GM12874 (cell line): ENCODE data around the gene RNF207.

ENCODE experiments used
- TF ChIP-seq, protein P1 (sequence below): IDR thresholded peaks from 2 replicates; pipeline ENCODE4 v1.5.1; 2011; ENCODE audit warnings: low read depth, mild to moderate bottlenecking, control low read depth, low read length, moderate library complexity; ENCODE audit not compliant: insufficient read depth

Gene RNF207

DNA sequence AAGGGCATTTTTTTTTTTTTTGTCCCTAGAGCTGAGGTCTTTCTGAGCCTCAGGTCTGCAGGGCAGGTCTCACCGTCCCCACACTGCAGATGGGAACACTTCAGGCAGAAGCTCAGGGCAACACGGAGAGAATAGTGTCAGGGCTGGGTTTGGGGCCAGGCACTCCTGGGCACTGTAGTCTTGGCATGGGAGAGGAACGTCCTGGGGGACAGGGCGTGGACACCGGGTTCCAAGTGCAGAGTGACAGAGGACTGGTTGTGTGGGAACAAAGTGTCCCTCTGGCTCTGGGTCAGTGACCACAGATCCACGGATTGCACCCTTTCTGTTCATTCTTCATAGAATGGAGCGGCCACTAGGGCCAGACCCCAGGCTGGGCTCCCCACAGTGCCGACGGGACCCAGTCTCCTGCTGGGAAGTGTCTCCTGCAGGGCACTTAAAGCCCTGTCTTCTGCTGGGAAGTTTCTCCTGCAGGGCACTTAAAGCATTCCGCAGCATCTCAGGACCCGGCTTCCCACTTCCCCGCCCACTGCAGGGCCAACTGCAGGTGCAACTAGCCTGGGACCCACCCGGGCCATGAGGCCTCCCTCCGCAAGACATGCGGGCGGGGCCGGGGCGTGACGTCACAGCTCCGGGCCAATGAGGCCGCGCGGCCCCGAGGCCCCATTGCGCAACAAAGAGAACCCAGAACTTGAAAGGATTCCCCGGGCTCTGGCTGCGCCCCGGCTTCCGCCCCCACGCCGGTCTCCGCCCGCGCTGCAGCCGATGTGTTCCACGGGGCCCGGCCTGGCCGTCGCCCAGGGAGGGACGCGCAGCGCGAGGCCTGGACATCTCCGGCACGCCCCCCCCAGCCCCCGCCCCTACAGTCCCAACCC, 53.8 kb downstream of the RNF207 start:
- TF ChIP-seq, protein P1, sequence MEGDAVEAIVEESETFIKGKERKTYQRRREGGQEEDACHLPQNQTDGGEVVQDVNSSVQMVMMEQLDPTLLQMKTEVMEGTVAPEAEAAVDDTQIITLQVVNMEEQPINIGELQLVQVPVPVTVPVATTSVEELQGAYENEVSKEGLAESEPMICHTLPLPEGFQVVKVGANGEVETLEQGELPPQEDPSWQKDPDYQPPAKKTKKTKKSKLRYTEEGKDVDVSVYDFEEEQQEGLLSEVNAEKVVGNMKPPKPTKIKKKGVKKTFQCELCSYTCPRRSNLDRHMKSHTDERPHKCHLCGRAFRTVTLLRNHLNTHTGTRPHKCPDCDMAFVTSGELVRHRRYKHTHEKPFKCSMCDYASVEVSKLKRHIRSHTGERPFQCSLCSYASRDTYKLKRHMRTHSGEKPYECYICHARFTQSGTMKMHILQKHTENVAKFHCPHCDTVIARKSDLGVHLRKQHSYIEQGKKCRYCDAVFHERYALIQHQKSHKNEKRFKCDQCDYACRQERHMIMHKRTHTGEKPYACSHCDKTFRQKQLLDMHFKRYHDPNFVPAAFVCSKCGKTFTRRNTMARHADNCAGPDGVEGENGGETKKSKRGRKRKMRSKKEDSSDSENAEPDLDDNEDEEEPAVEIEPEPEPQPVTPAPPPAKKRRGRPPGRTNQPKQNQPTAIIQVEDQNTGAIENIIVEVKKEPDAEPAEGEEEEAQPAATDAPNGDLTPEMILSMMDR: no peak

DNA sequence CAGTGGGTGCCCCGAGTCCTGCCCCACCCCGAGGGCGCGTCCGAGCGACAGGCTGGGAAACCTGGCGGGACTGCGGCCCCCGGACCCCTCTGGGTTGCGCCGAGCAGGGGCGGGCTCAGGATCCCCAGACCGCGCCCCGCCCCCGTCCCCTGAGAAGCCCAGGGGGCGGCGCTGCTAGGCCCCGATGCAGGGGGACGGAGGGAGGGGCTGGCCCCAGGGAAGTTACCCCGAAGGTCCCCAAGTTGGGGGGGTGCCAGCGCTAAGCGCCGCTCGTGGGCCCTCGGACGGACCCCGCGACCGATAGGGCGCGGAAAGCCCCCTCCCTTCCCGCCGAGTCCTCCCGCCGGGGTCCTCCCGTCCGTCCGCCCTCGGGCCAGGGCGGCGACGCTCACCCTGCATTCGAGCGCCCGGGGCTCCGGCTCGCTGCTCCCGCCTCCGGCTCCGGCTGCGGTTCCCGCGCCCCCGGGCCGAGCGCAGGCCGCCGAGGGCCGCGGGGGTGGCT, 54.6 kb downstream of the RNF207 start:
- TF ChIP-seq, protein P1: no peak

DNA sequence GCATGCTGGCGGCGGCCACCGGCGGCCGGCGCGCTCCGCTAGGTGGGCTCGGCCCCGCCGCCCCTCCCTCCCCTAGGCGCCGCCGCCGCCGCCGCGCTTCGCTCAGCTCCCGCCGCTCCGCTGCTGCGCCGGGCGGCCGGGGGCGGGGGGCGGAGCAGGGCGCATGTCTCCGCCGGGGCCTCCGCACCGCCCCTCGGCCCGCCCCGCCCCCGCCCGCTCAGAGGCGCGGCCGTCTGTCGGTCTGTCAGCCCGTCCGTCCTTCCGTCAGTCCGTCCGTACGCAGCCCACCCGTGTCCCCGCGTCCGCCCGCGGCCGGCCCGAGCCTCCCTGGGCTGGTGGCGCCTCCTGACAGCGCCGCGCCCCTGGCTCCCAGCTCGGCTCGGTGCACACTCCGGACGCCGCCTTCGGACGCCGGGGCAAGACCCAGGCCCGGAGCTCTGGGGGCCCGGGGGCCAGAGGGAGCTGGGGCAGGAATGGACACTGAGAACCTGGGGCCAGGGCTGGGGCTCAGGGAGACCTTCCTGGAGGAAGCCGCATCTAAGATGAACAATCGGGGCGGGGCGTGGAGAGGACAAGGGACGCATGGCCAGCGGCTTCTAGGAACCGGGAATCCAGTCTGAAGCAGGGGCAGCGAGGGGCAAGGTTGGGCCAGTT, 55.2 kb downstream of the RNF207 start, which contains the start of gene GPR153:
TSS of gene GPR153 (minus strand) at position 138 of the 654 bp plus-strand sequence. CDS start 6,193 bp downstream, outside the sequence.
- TF ChIP-seq, protein P1: no peak

DNA sequence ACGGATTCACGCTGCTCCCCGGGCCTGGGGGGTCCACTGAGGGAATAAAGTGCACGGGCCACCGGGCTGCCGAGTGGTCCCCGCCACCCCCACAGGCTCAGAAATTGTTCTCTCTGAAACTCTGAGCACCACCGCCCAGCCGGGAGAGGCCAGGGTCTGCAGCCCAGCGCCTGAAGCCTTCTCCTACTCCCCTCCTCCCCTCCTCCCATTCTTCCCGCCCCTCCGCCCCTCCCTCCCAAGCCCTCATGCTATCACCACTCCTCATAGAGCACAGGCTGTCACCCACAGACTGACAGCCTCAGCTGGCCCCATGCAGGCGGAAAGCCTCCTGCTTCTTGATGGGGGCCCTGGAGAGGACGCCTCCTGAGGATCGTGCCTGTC, 55.7 kb downstream of the RNF207 start:
- TF ChIP-seq, protein P1: no peak

DNA sequence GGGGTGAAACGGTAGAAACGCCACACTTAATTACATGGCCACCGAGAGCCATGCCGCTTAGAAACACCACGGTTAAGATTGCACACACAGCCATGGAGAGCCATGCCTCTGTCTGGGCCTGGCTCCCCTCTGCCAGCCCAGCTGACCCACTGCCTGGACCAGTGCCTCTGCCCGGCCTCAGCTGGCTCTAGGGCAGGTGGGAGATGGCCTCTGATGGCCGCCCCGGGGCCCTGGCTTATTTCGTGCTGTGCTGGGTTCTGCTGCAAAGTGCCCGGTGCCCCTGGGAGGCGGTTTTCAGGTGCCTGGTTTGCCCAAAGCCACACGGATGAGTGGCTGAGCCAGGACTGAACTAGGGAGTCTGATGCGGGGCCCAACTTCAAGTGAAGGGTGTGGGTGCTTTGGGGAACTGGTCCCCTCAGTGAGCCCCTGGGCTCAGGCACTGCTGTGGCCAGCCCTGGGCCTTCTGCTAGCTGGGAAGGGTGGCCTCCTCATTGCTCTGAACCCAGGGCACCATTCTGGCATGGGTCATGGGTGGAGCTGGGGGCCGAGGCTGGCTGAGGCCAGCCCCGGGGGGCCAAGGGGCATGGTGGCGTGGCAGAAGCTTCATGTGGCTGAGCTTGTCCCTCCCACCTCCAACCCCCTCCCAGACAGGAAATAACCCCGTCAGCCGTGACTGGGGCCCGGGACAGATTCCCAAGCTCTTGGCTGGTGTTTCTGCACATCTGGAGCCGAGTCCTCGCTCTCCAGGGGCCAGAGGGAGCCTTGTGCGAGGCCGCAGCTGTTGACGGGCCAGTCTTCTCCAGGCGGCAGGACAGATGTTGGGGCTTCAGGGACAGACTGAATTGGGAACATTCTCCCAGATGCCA, 56.9 kb downstream of the RNF207 start:
- TF ChIP-seq, protein P1: no peak

DNA sequence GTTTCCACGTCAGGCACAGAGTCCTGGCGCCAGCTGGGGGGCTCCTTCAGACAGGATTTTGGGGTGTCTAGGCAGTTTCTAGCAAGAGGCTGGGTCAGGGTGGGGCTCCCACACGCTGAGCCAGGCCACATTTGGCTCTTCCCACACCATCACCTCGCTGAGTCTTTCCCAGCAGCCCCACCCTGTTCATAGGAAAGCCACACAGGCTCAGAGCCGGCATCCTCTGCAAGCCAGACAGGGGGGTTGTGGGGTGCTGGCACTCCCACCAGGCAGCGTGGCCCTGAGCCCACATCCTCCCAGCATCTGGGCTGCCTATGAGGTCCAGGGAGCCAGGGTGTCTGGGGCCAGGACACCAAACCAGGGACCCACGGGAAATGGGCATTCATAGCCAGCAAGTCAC, 57.8 kb downstream of the RNF207 start:
- TF ChIP-seq, protein P1: no peak
